Transverse colon (tissue), 4 donors: ENCODE data around the gene GBP1. TPM values are rescaled to one million over a fixed set of nuclear protein-coding genes. Genes with fewer than 3 reads are reported as not detected.

ENCODE experiments used
- DNase-seq: peaks from one replicate; pipeline ENCODE4 v3.0.0-alpha.2; 2019
- H3K27ac ChIP-seq, 4 donors: fragments of 200-600 bp; sonication (generic); 2 replicates each; pipeline ENCODE4 v1.5.1; 2016 to 2018; ENCODE audit warnings: inconsistent platforms in 4 of 4
- H3K27me3 ChIP-seq: fragments of 200-600 bp; sonication (generic); 2 replicates; pipeline ENCODE4 v1.5.1; 2017; ENCODE audit warnings: inconsistent platforms
- H3K36me3 ChIP-seq, 4 donors: fragments of 200-600 bp; sonication (generic); 2 replicates each; pipeline ENCODE4 v1.5.1; 2017 to 2019; ENCODE audit warnings: inconsistent platforms in 4 of 4
- H3K4me1 ChIP-seq, 4 donors: fragments of 200-600 bp; sonication (generic); 2 replicates each; pipeline ENCODE4 v1.5.1; 2017 to 2020; ENCODE audit warnings: inconsistent platforms in 4 of 4
- H3K4me3 ChIP-seq, 4 donors: fragments of 200-600 bp; sonication (generic); 1 replicate in 1 of 4; 2 replicates in 3 of 4; pipeline versions ENCODE4 v1.5.1 to v1.6.1; 2017 to 2019; ENCODE audit warnings: inconsistent platforms in 4 of 4
- H3K9me3 ChIP-seq, 2 donors: fragments of 200-600 bp; sonication (generic); 2 replicates each; pipeline ENCODE4 v1.5.1; 2017 to 2019; ENCODE audit warnings: inconsistent platforms in 2 of 2
- EP300 ChIP-seq: sonication (generic); formaldehyde crosslinking; IDR thresholded peaks from one replicate; pipeline ENCODE4 v1.6.1; 2017; ENCODE audit warnings: antibody characterized with exemption, low read depth
- POLR2A ChIP-seq: fragments of 450-650 bp; IDR thresholded peaks from one replicate; pipeline ENCODE4 v1.6.1; 2016; ENCODE audit warnings: antibody characterized with exemption, mild to moderate bottlenecking, moderate library complexity
- POLR2AphosphoS5 ChIP-seq, 3 donors: sonication (generic); formaldehyde crosslinking; IDR thresholded peaks; one replicate each; pipeline ENCODE4 v1.6.1; 2016; ENCODE audit warnings: antibody characterized with exemption in 3 of 3
- WGBS, 2 donors: methylation state at CpG; one replicate each; pipeline ENCODE4 v1.1.5; 2018; ENCODE audit warnings: low coverage in 1 of 2; 5-methylcytosine and 5-hydroxymethylcytosine counted together
- in situ Hi-C, 4 donors: fragments of 200-750 bp; cut with MboI; loops; one replicate each; pipeline versions ENCODE4 v1.15.0 to v1.15.1; 2017; ENCODE audit warnings: low sequenced_read_pairs in 3 of 4, low pct_ligation_motif_present in 1 of 4, low pct_unique_long_range_greater_than_20kb in 1 of 4
- intact Hi-C: fragments of 100-400 bp; cut with DNase I; formaldehyde crosslinking; loops from one replicate; pipeline ENCODE4 v1.15.1; 2023; ENCODE audit warnings: low total_unique reads
- total RNA-seq, 4 donors: library from RNA; depleted of rRNA; stranded (reverse); fragments of >200 nt; gene quantifications; one replicate each; pipeline ENCODE4 v1.1.0, GENCODE V29; 2016
- TF ChIP-seq, protein P1 (sequence below), 5 experiments: fragments of 200-600 bp in 3 of 5; fragments of 450-650 bp in 2 of 5; sonication (generic) in 3 of 5; IDR thresholded peaks; 1 replicate in 2 of 5; 2 replicates in 3 of 5; pipeline ENCODE4 v1.5.1; 2016 to 2017; ENCODE audit warnings: antibody characterized with exemption in 5 of 5, inconsistent platforms in 3 of 5, mild to moderate bottlenecking in 2 of 5, moderate library complexity in 1 of 5

Gene GBP1
- total RNA-seq, 4 donors from 2014 or later: 3.0 to 50.2 (median 23.2) TPM

DNA sequence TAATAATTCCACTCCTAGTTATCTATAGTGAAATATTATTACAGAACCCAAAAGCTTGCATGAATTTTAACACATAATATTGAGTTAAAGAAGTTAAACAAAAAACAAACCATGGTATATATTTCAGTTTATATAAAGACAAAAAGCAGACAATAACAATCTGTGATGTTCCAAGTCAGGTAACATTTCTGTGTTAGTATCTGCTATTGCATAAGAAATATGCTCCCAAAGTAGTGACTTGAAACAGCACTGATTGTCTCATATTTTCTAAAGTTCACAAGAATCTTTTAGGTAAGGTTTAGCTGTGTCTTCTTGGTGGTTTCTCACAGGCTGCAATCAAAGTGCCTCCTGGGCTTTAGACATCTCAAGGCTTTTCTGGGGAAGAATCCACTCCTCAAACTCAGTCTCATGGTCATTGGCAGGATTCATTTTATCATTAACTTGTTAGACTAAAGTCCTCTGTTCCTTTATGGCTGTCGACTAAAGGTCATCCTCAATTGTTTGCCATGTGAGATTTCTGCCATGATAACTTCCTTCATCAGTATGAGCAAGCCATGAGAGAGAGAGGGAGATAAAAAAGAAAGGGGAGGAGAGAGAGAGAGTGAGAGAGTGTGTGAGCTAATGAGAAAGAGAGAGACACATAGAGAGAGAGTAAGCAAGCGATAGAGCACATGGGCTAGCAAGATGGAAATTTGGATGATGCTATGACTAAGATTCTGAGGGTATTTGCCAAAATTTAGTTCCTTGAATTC lies 19.9 kb downstream of the GBP1 start:
- 39 to 56% methylated on average over 2 of the region's 2 CpGs for WGBS, 2 donors
- TF ChIP-seq, protein P1, sequence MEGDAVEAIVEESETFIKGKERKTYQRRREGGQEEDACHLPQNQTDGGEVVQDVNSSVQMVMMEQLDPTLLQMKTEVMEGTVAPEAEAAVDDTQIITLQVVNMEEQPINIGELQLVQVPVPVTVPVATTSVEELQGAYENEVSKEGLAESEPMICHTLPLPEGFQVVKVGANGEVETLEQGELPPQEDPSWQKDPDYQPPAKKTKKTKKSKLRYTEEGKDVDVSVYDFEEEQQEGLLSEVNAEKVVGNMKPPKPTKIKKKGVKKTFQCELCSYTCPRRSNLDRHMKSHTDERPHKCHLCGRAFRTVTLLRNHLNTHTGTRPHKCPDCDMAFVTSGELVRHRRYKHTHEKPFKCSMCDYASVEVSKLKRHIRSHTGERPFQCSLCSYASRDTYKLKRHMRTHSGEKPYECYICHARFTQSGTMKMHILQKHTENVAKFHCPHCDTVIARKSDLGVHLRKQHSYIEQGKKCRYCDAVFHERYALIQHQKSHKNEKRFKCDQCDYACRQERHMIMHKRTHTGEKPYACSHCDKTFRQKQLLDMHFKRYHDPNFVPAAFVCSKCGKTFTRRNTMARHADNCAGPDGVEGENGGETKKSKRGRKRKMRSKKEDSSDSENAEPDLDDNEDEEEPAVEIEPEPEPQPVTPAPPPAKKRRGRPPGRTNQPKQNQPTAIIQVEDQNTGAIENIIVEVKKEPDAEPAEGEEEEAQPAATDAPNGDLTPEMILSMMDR (IDR thresholded peaks at IDR 0.05): no peak
- TF ChIP-seq POLR2AphosphoS5 (IDR thresholded peaks at IDR 0.05): peak in 1 of 3 donors; percentile 72
- TF ChIP-seq POLR2A: peak; percentile 28
- no peak for TF ChIP-seq EP300

DNA sequence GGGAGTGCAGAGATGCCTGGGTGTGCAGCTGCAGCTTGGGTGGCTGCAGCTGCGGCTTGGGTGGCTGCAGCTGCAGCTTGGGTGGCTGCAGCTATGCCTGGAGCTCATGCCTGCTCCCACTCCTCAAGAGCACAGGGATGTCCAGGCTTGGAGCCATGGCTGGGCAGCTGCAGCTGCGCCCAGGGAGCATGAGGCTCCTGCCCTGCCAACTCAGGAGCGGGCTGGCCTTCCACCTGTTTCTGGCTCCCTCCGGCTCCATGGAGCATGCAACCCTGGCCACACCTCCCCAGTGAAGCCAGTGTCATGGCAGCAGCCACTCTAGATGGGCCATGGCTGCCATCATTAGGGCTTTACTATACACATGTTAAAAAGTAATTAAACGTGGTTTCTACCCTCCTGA lies 21.1 kb downstream of the GBP1 start:
- intact Hi-C loops: no loop called here
- Histone ChIP-seq H3K36me3 (no peaks in the 10 kb centered on the region), H3K4me1 (peaks cover 0 to 11% (median 5%) of the 10 kb centered on the region in 4 donors), H3K27me3 (no peaks in the 10 kb centered on the region), H3K27ac (no peak overlapping the region), H3K9me3 (no peaks in the 10 kb centered on the region), H3K4me3 (no peak overlapping the region)
- DNase-seq: no peak
- 56 to 90% methylated on average over 1 to 5 of the region's 5 CpGs for WGBS, 2 donors
- TF ChIP-seq POLR2AphosphoS5 (IDR thresholded peaks at IDR 0.05): no peak
- no peak for TF ChIP-seq EP300
- TF ChIP-seq, protein P1 (IDR thresholded peaks at IDR 0.05): no peak
- no peak for TF ChIP-seq POLR2A
- in situ Hi-C loops: no loop called here

More for the DNA sequence above, 19.9 kb downstream of the GBP1 start:
- H3K36me3 ChIP-seq: no peaks in the 10 kb centered on the region
- H3K4me3 ChIP-seq: no peak overlapping the region
- no peaks in the 10 kb centered on the region for H3K9me3 ChIP-seq
- peaks cover 0 to 16% (median 7%) of the 10 kb centered on the region in 4 donors for H3K4me1 ChIP-seq
- intact Hi-C loops (no loop called here), in situ Hi-C loops (no loop called here)
- peak overlapping the region; percentile 43 to 75 (median 64) for H3K27ac ChIP-seq
- H3K27me3 ChIP-seq: no peaks in the 10 kb centered on the region
- DNase-seq: no peak

DNA sequence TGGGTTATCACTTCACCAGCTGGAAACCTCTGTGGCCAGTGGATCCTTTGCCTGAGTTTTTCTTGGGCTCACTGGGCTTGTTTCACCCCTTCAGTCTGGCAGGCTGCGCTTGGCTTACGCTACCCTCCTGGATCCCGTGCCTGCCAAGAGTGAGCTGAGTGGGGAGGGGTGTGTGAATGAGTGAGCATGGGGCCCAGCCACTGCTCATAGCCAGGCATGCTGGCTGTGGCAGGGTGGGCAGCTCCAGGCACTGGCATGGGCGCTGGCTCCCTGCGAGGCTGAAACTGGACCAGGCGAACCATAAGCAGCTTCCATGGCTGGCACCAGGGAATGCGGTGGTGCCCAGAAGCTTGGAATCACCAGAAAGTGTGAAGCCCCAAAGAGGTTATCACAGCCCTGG lies 22.5 kb downstream of the GBP1 start:
- WGBS, 2 donors: 95% methylated on average over 7 of the region's 7 CpGs; no CpG with 5 or more reads in 1 of the 2 donors
- intact Hi-C loops (no loop called here), in situ Hi-C loops (no loop called here)
- no peak for DNase-seq
- TF ChIP-seq, protein P1 (IDR thresholded peaks at IDR 0.05): no peak
- no peak for TF ChIP-seq POLR2AphosphoS5 (IDR thresholded peaks at IDR 0.05)
- no peak for TF ChIP-seq EP300
- peaks cover 0 to 11% (median 5%) of the 10 kb centered on the region in 4 donors for H3K4me1 ChIP-seq
- no peak overlapping the region for H3K27ac ChIP-seq
- H3K4me3 ChIP-seq: no peak overlapping the region
- H3K9me3 ChIP-seq: no peaks in the 10 kb centered on the region
- H3K36me3 ChIP-seq: no peaks in the 10 kb centered on the region
- H3K27me3 ChIP-seq: no peaks in the 10 kb centered on the region

DNA sequence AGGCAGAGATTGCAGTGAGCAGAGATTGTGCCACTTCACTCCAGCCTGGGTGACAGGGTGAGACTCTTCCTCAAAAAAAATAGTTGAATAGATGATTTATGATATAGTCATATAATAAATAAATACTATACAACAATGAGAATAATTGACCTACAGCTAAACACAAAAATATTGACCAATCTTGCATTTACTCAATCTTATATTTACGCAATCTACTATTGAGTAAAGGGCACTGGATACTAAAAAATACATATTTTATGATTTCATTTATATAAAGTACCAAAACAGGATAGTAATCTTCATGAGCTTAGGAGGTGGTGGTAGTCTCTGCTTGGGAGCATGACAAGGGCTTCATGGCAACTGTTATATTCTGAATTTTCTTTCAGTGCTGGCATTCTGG lies 23.3 kb downstream of the GBP1 start:
- Histone ChIP-seq H3K9me3 (no peaks in the 10 kb centered on the region), H3K4me1 (peaks cover 0 to 11% (median 5%) of the 10 kb centered on the region in 4 donors), H3K27me3 (no peaks in the 10 kb centered on the region), H3K4me3 (no peak overlapping the region), H3K27ac (no peak overlapping the region), H3K36me3 (no peaks in the 10 kb centered on the region)
- TF ChIP-seq, protein P1 (IDR thresholded peaks at IDR 0.05): no peak
- TF ChIP-seq POLR2AphosphoS5 (IDR thresholded peaks at IDR 0.05) (no peak), EP300 (no peak), POLR2A (no peak)
- 92 to 98% methylated on average over 1 of the region's 1 CpG for WGBS, 2 donors
- in situ Hi-C loops: no loop called here
- no peak for DNase-seq
- intact Hi-C loops: no loop called here
